H9 (cell line): Measurements from ENCODE around the gene DIS3L2. TPM values are rescaled to one million over a fixed set of nuclear protein-coding genes. Genes with fewer than 3 reads are reported as not detected.

ENCODE experiments used
- DNase-seq: peaks from one replicate; pipeline ENCODE4 v3.0.0-alpha.2; 2017
- H2AFZ ChIP-seq: one replicate; pipeline ENCODE4 v1.6.1; 2013; ENCODE audit warnings: mild to moderate bottlenecking, low read length, control low read depth, moderate library complexity
- H2AK5ac ChIP-seq: 2 replicates; pipeline ENCODE4 v1.6.1; 2013; ENCODE audit warnings: low read length, control low read depth, mixed read lengths; ENCODE audit not compliant: insufficient read length
- H2BK120ac ChIP-seq: one replicate; pipeline ENCODE4 v1.6.1; 2013; ENCODE audit warnings: low read depth, mild to moderate bottlenecking, low read length, control low read depth, inconsistent platforms; ENCODE audit not compliant: poor library complexity, severe bottlenecking
- H2BK12ac ChIP-seq: 2 replicates; pipeline ENCODE4 v1.6.1; 2013; ENCODE audit warnings: low read length, control low read depth, mixed read lengths, low read depth; ENCODE audit not compliant: insufficient read length
- H2BK15ac ChIP-seq: 2 replicates; pipeline ENCODE4 v1.6.1; 2013; ENCODE audit warnings: low read depth, low read length, control low read depth
- H2BK20ac ChIP-seq: one replicate; pipeline ENCODE4 v1.6.1; 2013; ENCODE audit warnings: low read depth, mild to moderate bottlenecking, low read length, control low read depth, inconsistent platforms; ENCODE audit not compliant: poor library complexity, severe bottlenecking
- H2BK5ac ChIP-seq: 2 replicates; pipeline ENCODE4 v1.6.1; 2013; ENCODE audit warnings: low read length, control low read depth, mixed read lengths; ENCODE audit not compliant: insufficient read length
- H3K14ac ChIP-seq: 2 replicates; pipeline ENCODE4 v1.6.1; 2013; ENCODE audit warnings: low read length, control low read depth; ENCODE audit not compliant: insufficient read depth
- H3K18ac ChIP-seq: 2 replicates; pipeline ENCODE4 v1.6.1; 2013; ENCODE audit warnings: low read depth, mild to moderate bottlenecking, mixed read lengths, low read length, control low read depth; ENCODE audit not compliant: insufficient read length
- H3K23ac ChIP-seq: 2 replicates; pipeline ENCODE4 v1.6.1; 2013; ENCODE audit warnings: low read length, control low read depth, mixed read lengths, low read depth; ENCODE audit not compliant: insufficient read length
- H3K23me2 ChIP-seq: 2 replicates; pipeline ENCODE4 v1.6.1; 2013; ENCODE audit warnings: low read depth, mild to moderate bottlenecking, mixed read lengths, low read length, control low read depth; ENCODE audit not compliant: insufficient read length, poor library complexity, severe bottlenecking
- H3K27ac ChIP-seq: 2 replicates; pipeline ENCODE4 v1.5.1; 2013; ENCODE audit warnings: low read length, control low read depth, mixed read lengths, low read depth; ENCODE audit not compliant: insufficient read length
- H3K27me3 ChIP-seq: 2 replicates; pipeline ENCODE4 v1.6.1; 2013; ENCODE audit warnings: low read length, control low read depth, inconsistent platforms; ENCODE audit not compliant: insufficient read depth
- H3K4ac ChIP-seq: 2 replicates; pipeline ENCODE4 v1.6.1; 2013; ENCODE audit warnings: low read depth, mild to moderate bottlenecking, control low read depth, inconsistent platforms, low read length, moderate library complexity
- H3K4me1 ChIP-seq: 2 replicates; pipeline ENCODE4 v1.6.1; 2013; ENCODE audit warnings: low read length, control low read depth, inconsistent platforms; ENCODE audit not compliant: insufficient read depth
- H3K4me2 ChIP-seq: 2 replicates; pipeline ENCODE4 v1.6.1; 2013; ENCODE audit warnings: low read length, control low read depth, mixed read lengths; ENCODE audit not compliant: insufficient read length, insufficient read depth
- H3K56ac ChIP-seq: 2 replicates; pipeline ENCODE4 v1.6.1; 2013; ENCODE audit warnings: low read depth, mild to moderate bottlenecking, mixed read lengths, low read length, control low read depth; ENCODE audit not compliant: insufficient read length
- H3K79me1 ChIP-seq: 2 replicates; pipeline ENCODE4 v1.6.1; 2013; ENCODE audit warnings: low read depth, mild to moderate bottlenecking, moderate library complexity, low read length, control low read depth, inconsistent platforms; ENCODE audit not compliant: insufficient read depth, poor library complexity, severe bottlenecking
- H3K79me2 ChIP-seq: 2 replicates; pipeline ENCODE4 v1.6.1; 2013; ENCODE audit warnings: low read length, control low read depth, inconsistent platforms; ENCODE audit not compliant: insufficient read depth
- H3K9ac ChIP-seq: 2 replicates; pipeline ENCODE4 v1.6.1; 2013; ENCODE audit warnings: low read length, control low read depth, mixed read lengths; ENCODE audit not compliant: insufficient read length; ENCODE audit errors: extremely low read depth
- H3K9me3 ChIP-seq: one replicate; pipeline ENCODE4 v1.6.1; 2013; ENCODE audit warnings: low read depth, low read length, inconsistent platforms; ENCODE audit not compliant: control insufficient read depth
- H3T11ph ChIP-seq: one replicate; pipeline ENCODE4 v1.6.1; 2013; ENCODE audit warnings: mild to moderate bottlenecking, low read length, control low read depth, inconsistent platforms
- H4K20me1 ChIP-seq: one replicate; pipeline ENCODE4 v1.6.1; 2013; ENCODE audit not compliant: control insufficient read depth, insufficient read length, insufficient read depth
- H4K5ac ChIP-seq: 2 replicates; pipeline ENCODE4 v1.6.1; 2013; ENCODE audit warnings: low read depth, mild to moderate bottlenecking, mixed read lengths, low read length, control low read depth; ENCODE audit not compliant: insufficient read length
- H4K8ac ChIP-seq: replicated peaks from 2 replicates; pipeline ENCODE4 v1.6.1; 2013; ENCODE audit warnings: low read length, control low read depth, mixed read lengths, low read depth; ENCODE audit not compliant: insufficient read length
- H4K91ac ChIP-seq: 2 replicates; pipeline ENCODE4 v1.6.1; 2013; ENCODE audit warnings: low read depth, mild to moderate bottlenecking, moderate library complexity, mixed read lengths, low read length, control low read depth; ENCODE audit not compliant: insufficient read length
- H3K27ac Mint-ChIP-seq, 3 experiments: 2 replicates in 2 of 3; 3 replicates in 1 of 3; pipeline ENCODE4 v1.8.0; 2020 to 2021; ENCODE audit warnings: mixed read lengths in 3 of 3, mild to moderate bottlenecking in 1 of 3, moderate library complexity in 1 of 3
- H3K27me3 Mint-ChIP-seq: 2 replicates; pipeline ENCODE4 v1.8.0; 2021; ENCODE audit warnings: low read depth, mild to moderate bottlenecking, moderate library complexity, mixed read lengths
- H3K36me3 Mint-ChIP-seq, 3 experiments: 2 replicates in 2 of 3; 3 replicates in 1 of 3; pipeline ENCODE4 v1.8.0; 2020 to 2021; ENCODE audit warnings: low read depth in 3 of 3, mixed read lengths in 3 of 3; ENCODE audit not compliant: insufficient read depth in 1 of 3
- H3K4me1 Mint-ChIP-seq, 2 experiments: 2 replicates each; pipeline ENCODE4 v1.8.0; 2020; ENCODE audit warnings: mixed read lengths in 2 of 2
- H3K4me3 Mint-ChIP-seq, 2 experiments: 2 replicates in 1 of 2; 3 replicates in 1 of 2; pipeline ENCODE4 v1.8.0; 2020 to 2021; ENCODE audit warnings: mild to moderate bottlenecking in 2 of 2, mixed read lengths in 2 of 2, moderate library complexity in 1 of 2
- H3K9me3 Mint-ChIP-seq, 2 experiments: 2 replicates in 1 of 2; 3 replicates in 1 of 2; pipeline ENCODE4 v1.8.0; 2020; ENCODE audit warnings: mild to moderate bottlenecking in 2 of 2, mixed read lengths in 2 of 2, moderate library complexity in 1 of 2
- WGBS: extraction: QIAGEN DNeasy Blood & Tissue Kit; methylation state at CpG from one replicate; pipeline ENCODE4 v1.1.7; 2013; ENCODE audit warnings: missing lambda C conversion rate, low lambda C conversion rate, mixed read lengths; ENCODE audit not compliant: insufficient read length; ENCODE audit errors: extremely low coverage; 5-methylcytosine and 5-hydroxymethylcytosine counted together
- total RNA-seq: library from RNA; stranded (reverse); gene quantifications from 2 replicates; pipeline ENCODE4 v1.2.1, GENCODE V29; 2021
- TF ChIP-seq, protein P1 (sequence below): fragments of 200-600 bp; sonication (generic); conservative IDR thresholded peaks from 3 replicates; pipeline ENCODE4 v1.8.0; 2021; ENCODE audit warnings: antibody characterized with exemption, mild to moderate bottlenecking

DIS3L2 gene
- total RNA-seq, 1 experiment from 2014 or later, result 28.1 TPM

DNA sequence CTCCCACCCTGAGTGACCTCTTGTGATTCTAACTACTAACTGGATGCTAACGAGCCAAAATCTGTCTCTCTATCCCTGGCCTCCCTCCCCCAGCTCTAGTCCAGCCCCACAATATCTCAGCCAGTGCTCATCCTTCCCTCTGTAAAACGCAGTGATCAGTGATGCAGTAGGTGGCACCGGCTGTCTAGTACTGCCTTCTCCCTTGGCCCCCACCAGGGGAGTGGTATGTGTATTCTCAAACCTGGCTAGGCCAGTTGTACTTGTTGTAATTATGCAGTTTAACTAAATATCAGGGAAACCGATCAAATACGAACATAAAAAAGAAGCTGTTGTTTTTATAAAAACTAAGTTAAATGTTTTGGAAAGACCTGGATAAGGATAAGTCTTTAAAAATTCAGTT lies 303.8 kb downstream of the DIS3L2 start:
- Histone ChIP-seq H3K79me1 (no peaks in the 10 kb centered on the region), H2AFZ (no peak overlapping the region), H2BK120ac (no peak overlapping the region), H4K8ac (no peak overlapping the region), H2AK5ac (no peak overlapping the region), H2BK5ac (no peak overlapping the region), H3K27ac (no peak overlapping the region), H3K56ac (no peak overlapping the region), H3K14ac (no peak overlapping the region), H3K18ac (no peak overlapping the region), H2BK20ac (no peak overlapping the region), H3K9ac (no peak overlapping the region), H2BK15ac (no peak overlapping the region), H3K23me2 (no peaks in the 10 kb centered on the region), H4K91ac (no peak overlapping the region), H4K20me1 (no peaks in the 10 kb centered on the region), H3T11ph (no peak overlapping the region), H3K79me2 (no peaks in the 10 kb centered on the region), H4K5ac (no peak overlapping the region), H3K27me3 (no peaks in the 10 kb centered on the region; the same call in 1 of the 2 replicates), H3K4me1 (no peaks in the 10 kb centered on the region), H3K4ac (no peak overlapping the region), H3K4me2 (no peak overlapping the region), H2BK12ac (no peak overlapping the region), H3K9me3 (no peaks in the 10 kb centered on the region), H3K23ac (no peak overlapping the region)
- H3K4me1 Mint-ChIP-seq, result peaks cover 12 to 16% of the 10 kb centered on the region in 2 experiments
- H3K9me3 Mint-ChIP-seq, result no peaks in the 10 kb centered on the region
- TF ChIP-seq, protein P1, sequence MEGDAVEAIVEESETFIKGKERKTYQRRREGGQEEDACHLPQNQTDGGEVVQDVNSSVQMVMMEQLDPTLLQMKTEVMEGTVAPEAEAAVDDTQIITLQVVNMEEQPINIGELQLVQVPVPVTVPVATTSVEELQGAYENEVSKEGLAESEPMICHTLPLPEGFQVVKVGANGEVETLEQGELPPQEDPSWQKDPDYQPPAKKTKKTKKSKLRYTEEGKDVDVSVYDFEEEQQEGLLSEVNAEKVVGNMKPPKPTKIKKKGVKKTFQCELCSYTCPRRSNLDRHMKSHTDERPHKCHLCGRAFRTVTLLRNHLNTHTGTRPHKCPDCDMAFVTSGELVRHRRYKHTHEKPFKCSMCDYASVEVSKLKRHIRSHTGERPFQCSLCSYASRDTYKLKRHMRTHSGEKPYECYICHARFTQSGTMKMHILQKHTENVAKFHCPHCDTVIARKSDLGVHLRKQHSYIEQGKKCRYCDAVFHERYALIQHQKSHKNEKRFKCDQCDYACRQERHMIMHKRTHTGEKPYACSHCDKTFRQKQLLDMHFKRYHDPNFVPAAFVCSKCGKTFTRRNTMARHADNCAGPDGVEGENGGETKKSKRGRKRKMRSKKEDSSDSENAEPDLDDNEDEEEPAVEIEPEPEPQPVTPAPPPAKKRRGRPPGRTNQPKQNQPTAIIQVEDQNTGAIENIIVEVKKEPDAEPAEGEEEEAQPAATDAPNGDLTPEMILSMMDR, result no peak
- DNase-seq, result no peak
- no CpG with 5 or more reads among the region's 5 CpGs for WGBS
- H3K27me3 Mint-ChIP-seq, result no peaks in the 10 kb centered on the region; the same call in 1 of the 2 replicates
- H3K4me3 Mint-ChIP-seq, result no peak overlapping the region
- H3K27ac Mint-ChIP-seq, result no peak overlapping the region
- H3K36me3 Mint-ChIP-seq, result peaks cover 0 to 5% (median 0%) of the 10 kb centered on the region in 3 experiments; a peak in 4 of 7 replicates
